ENCODE results near the gene PLEKHA8. TPM values are rescaled to one million over a fixed set of nuclear protein-coding genes. Genes with fewer than 3 reads are reported as not detected.

The PLEKHA8 gene
- total RNA-seq, 1 donor from 2014 or later, result 17.1 TPM

DNA sequence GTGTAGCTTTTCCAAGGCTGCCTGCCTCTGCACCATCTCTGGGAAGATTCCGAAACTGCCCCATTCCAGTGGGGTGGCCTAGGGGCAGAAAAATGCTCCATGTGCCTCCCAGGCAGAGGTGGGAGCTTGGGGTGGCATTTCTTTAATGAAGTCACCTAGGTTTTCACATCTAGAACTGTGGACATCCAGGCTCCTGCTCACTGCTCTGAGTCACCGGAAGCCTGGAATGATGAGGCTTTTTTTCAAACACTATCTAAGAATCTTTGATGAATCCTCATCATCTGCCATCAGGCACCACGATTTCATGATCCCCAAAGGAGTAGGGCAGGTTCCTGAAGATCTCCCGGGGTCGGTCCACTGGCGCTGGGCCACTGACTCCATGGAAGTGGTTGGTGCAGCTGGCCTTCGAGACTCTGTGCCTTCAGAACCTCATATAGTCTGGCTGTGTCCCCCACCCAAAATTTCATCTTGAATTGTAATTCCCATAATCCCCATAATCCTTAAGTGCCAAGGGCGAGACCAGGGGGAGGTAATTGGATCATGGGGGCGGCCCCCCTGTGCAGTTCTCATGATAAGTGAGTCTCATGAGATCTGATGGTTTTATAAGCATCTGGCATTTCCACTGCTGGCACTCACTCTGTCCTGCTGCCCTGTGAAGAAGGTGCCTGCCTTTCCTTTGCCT is 143.7 kb downstream of the PLEKHA8 start:
- no peak overlapping the region for H3K4me3 ChIP-seq (ENCODE audit: low read depth, low read length)
- H3K27me3 ChIP-seq (ENCODE audit: control insufficient read depth, insufficient read depth, low read length), result no peaks in the 10 kb centered on the region
- FAIRE-seq (peak; percentile 7), DNase-seq (ENCODE audit: low read depth) (peak; percentile 75)
- TF ChIP-seq CTCF (IDR thresholded peaks at IDR 0.05; ENCODE audit: insufficient read depth, low read length, severe bottlenecking), result no peak
- no peaks in the 10 kb centered on the region for H3K36me3 ChIP-seq (ENCODE audit: control insufficient read depth, insufficient read depth, low read length)

- no peak for TF ChIP-seq CTCF (IDR thresholded peaks at IDR 0.05; ENCODE audit: insufficient read depth, low read length, severe bottlenecking)
- peak; percentile 95 for DNase-seq (ENCODE audit: low read depth)
- FAIRE-seq, result no peak
- peaks cover 2% of the 10 kb centered on the region for H3K36me3 ChIP-seq (ENCODE audit: control insufficient read depth, insufficient read depth, low read length)
- H3K27me3 ChIP-seq (ENCODE audit: control insufficient read depth, insufficient read depth, low read length), result no peaks in the 10 kb centered on the region
- H3K4me3 ChIP-seq (ENCODE audit: low read depth, low read length), result no peak overlapping the region
Measured at GRCh38 chr7:30172451-30172850, 144.2 kb downstream of the PLEKHA8 start.

DNA sequence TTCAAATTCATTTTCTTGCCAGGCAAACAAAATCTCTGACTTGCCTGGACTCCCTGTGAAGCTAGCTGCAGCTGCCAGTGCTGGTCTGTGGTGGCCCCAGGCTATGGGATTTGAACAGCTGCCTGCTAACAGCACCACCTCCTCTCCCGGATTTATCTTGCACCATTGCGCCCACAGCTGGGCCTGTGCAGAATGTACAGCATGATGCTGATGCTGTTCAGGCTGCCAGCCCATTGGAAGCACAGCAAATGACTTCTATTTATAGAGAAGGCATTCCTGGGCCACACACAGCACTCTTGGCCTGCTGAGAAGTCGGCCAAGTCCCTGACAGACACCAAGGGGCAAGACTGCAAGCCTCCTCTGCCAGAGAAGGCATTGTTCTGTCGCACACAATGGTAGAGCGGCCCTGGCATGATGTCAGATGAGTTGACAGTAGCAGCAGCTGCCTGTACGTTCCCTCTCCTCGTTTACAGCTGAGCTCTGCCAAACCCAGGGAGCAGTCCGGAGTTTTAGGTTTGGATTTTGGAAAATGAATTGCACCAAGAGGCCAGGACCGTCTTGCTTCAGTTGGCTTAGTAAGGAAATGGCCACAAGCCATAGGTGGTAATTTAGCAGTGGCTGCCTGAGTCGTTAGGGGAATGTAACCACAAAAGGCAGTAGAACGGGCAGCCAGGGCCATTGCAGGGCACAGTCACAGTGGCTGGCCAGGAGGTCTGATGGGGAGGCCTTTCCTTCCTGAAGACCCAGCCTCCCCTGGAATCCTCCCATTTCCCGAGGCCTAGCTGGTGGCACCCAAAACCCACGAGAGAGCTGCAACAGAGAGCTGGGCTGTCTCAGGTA is 145.1 kb downstream of the PLEKHA8 start:
- FAIRE-seq, result peak; percentile 100
- peak; percentile 99 for DNase-seq (ENCODE audit: low read depth)
- Histone ChIP-seq H3K27me3 (ENCODE audit: control insufficient read depth, insufficient read depth, low read length) (no peaks in the 10 kb centered on the region), H3K4me3 (ENCODE audit: low read depth, low read length) (no peak overlapping the region), H3K36me3 (ENCODE audit: control insufficient read depth, insufficient read depth, low read length) (peaks cover 2% of the 10 kb centered on the region)
- TF ChIP-seq CTCF (IDR thresholded peaks at IDR 0.05; ENCODE audit: insufficient read depth, low read length, severe bottlenecking), result peak; percentile 72

DNA sequence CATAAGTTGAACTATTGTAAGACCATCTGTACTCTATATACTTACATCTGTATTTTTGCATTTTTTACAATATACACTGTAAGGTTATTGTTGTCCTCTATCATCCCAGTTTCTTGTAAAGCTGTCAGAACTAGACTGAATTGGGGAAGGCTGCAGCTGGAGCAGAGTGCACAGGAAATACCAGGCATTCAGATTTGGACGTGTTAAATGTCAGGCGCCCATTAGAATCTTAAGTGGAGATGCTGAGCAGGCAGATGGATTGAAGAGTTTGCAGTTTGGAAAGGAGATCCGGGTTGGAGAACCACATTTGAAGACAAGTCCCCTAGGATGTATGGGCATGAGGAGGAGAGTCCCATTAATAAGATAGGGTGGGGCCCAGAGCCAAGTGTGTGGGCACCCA is 147.0 kb downstream of the PLEKHA8 start:
- no peak for TF ChIP-seq CTCF (IDR thresholded peaks at IDR 0.05; ENCODE audit: insufficient read depth, low read length, severe bottlenecking)
- DNase-seq (ENCODE audit: low read depth), result no peak
- no peak for FAIRE-seq

DNA sequence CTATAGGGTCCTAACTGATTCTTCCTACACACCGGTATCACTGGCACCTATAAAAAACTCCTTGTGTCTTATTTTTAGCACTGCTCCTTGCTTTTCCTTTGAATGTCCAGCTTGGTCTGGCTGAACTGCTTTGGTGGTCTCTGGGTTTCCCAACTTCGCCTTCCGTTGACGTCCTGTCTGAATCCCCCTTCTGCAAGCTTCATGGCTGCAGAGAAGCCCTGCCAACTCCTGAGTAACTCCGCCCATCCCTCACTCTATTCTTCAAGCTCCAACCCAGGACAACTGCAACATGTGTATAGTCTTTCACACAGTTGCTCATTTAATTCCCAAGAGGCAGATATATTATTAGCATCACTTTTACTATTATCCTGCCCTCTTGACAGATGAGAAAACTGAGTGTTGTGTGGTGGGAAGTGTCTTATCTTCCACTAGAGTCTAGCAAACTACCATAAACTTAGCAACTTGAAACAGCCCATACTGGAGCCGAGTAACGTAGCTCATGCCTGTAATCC is 147.5 kb downstream of the PLEKHA8 start:
- DNase-seq (ENCODE audit: low read depth) (no peak), FAIRE-seq (no peak)
- H3K27me3 ChIP-seq (ENCODE audit: control insufficient read depth, insufficient read depth, low read length), result no peaks in the 10 kb centered on the region
- H3K4me3 ChIP-seq (ENCODE audit: low read depth, low read length), result no peak overlapping the region
- H3K36me3 ChIP-seq (ENCODE audit: control insufficient read depth, insufficient read depth, low read length), result peaks cover 2% of the 10 kb centered on the region
- TF ChIP-seq CTCF (IDR thresholded peaks at IDR 0.05; ENCODE audit: insufficient read depth, low read length, severe bottlenecking), result no peak

More for the DNA sequence above, 147.0 kb downstream of the PLEKHA8 start:
- Histone ChIP-seq H3K27me3 (ENCODE audit: control insufficient read depth, insufficient read depth, low read length) (no peaks in the 10 kb centered on the region), H3K36me3 (ENCODE audit: control insufficient read depth, insufficient read depth, low read length) (peaks cover 2% of the 10 kb centered on the region), H3K4me3 (ENCODE audit: low read depth, low read length) (no peak overlapping the region)

All from bronchial epithelial cell (primary cell).